Tracheal epithelial cell (primary cell): ENCODE results near the gene RBL1. TPM values are rescaled to one million over a fixed set of nuclear protein-coding genes. Genes with fewer than 3 reads are reported as not detected.

Experiments used
- total RNA-seq: library from RNA; depleted of rRNA; stranded (reverse); fragments of >200 nt; gene quantifications from 2 replicates; pipeline ENCODE4 v1.2.1, GENCODE V29; 2014

The RBL1 gene, protein sequence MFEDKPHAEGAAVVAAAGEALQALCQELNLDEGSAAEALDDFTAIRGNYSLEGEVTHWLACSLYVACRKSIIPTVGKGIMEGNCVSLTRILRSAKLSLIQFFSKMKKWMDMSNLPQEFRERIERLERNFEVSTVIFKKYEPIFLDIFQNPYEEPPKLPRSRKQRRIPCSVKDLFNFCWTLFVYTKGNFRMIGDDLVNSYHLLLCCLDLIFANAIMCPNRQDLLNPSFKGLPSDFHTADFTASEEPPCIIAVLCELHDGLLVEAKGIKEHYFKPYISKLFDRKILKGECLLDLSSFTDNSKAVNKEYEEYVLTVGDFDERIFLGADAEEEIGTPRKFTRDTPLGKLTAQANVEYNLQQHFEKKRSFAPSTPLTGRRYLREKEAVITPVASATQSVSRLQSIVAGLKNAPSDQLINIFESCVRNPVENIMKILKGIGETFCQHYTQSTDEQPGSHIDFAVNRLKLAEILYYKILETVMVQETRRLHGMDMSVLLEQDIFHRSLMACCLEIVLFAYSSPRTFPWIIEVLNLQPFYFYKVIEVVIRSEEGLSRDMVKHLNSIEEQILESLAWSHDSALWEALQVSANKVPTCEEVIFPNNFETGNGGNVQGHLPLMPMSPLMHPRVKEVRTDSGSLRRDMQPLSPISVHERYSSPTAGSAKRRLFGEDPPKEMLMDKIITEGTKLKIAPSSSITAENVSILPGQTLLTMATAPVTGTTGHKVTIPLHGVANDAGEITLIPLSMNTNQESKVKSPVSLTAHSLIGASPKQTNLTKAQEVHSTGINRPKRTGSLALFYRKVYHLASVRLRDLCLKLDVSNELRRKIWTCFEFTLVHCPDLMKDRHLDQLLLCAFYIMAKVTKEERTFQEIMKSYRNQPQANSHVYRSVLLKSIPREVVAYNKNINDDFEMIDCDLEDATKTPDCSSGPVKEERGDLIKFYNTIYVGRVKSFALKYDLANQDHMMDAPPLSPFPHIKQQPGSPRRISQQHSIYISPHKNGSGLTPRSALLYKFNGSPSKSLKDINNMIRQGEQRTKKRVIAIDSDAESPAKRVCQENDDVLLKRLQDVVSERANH
- total RNA-seq: 6.2 and 7.5 TPM in 2 replicates

DNA sequence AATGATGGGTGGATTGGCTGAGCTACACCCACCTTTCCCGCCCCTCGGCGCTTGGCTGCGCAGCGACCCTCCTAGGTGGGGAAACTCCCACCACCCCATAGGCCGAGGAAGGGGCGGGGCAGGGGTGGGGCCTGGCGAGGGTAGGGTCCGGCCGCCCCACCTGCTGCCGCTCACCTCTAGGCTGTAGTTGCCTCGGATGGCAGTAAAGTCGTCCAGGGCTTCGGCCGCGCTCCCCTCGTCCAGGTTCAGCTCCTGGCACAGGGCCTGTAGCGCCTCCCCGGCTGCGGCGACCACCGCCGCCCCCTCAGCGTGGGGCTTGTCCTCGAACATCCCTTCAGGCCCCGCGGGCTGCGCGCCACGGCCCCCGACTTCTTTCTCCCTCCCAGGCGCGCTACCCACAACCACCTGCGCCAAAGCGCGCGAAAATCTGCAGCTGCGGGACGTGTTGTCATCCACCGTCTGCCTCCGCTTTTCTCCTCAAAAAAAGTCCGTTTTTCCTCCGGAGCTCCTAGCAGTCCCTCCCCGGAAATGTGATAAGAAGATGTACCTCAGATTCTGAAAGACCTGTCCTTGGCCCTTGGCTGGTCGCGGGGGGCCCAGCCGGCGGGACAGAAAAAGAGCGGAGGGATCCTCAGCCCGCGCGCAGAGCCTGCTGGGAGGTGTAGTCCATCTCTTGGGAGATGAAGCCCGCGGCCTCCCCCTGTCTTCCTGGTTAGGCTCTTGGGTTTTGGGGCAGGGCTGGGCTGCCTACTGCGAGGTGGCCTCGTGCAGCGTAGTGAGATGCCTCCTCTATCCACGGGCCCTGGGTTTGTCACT lies at the start of gene RBL1:
Gene RBL1 (minus strand): TSS at position 399 of the 816 bp plus-strand sequence. CDS start 69 bp downstream, at position 330.

DNA sequence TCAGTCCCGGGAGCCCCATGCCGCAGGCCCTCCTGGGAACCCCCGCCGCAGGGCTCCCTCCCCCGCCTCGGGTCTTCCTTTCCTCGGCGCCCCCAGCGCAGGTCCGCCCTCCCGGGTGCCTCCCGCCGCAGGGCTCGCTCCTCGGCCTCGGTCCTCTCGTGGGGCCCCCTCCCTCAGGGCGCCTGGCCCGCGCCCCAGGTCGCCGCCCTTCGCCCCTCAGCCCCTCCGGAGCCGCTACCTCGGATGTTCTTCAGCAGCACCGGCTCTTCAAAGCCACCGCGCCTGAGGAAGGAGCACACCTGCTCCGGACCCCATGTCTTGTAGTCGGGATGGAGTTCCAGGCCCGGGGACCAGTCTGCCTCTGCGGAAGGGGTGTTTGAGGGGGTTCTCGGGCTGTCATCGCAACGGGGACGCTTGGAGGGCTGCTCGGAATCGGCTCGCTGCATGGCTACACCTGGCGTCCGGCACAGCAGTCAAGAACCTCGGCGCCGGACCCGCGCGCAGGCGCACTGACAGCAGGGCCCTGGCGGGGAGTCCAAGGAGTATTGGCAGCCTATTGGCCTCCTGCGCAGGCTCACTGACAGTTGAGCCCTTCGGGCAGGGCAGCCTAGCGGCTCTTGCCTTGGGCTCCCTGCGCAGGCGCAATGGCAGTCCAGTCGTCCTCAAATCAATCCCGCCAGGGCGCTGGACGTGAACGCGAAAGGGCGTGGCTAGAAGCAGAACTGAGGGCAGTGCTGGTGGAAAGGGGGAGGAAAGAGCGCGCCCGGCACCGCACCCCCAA lies 144.4 kb downstream of the RBL1 start, which contains the start of gene SAMHD1:
Gene SAMHD1 (minus strand): TSS at position 511 of the 781 bp plus-strand sequence. CDS start 65 bp downstream, at position 446.

Other genes with a start within 250 kb of the RBL1 start
- 0.24 TPM in 1 of 2 replicates, not detected in the other for gene TLDC2, start 219.9 kb downstream of the RBL1 start, total RNA-seq
- 3.8 and 10.8 TPM in 2 replicates for gene SAMHD1, start 144.3 kb downstream of the RBL1 start, total RNA-seq
- gene RPN2, start 83.3 kb upstream of the RBL1 start, total RNA-seq: 201 and 216 TPM in 2 replicates
- gene MROH8, start 83.6 kb upstream of the RBL1 start, total RNA-seq: under 0.01 and 0.43 TPM in 2 replicates
- not detected in 2 replicates for gene GHRH, start 165.8 kb upstream of the RBL1 start, total RNA-seq
- gene MANBAL, start 193.7 kb upstream of the RBL1 start, total RNA-seq: 15.7 and 20.2 TPM in 2 replicates